GM12875 (cell line): ENCODE measurements around the gene DNMT1.

Source experiments
- H3K4me3 ChIP-seq: one replicate; pipeline ENCODE4 v1.5.1; 2011; ENCODE audit warnings: low read depth, low read length, control low read depth
- TF ChIP-seq, protein P1 (sequence below): IDR thresholded peaks from 2 replicates; pipeline ENCODE4 v1.5.1; 2011; ENCODE audit warnings: low read depth, mild to moderate bottlenecking, control low read depth, inconsistent platforms, low read length, moderate library complexity, borderline replicate concordance; ENCODE audit not compliant: insufficient read depth

The DNMT1 gene

DNA sequence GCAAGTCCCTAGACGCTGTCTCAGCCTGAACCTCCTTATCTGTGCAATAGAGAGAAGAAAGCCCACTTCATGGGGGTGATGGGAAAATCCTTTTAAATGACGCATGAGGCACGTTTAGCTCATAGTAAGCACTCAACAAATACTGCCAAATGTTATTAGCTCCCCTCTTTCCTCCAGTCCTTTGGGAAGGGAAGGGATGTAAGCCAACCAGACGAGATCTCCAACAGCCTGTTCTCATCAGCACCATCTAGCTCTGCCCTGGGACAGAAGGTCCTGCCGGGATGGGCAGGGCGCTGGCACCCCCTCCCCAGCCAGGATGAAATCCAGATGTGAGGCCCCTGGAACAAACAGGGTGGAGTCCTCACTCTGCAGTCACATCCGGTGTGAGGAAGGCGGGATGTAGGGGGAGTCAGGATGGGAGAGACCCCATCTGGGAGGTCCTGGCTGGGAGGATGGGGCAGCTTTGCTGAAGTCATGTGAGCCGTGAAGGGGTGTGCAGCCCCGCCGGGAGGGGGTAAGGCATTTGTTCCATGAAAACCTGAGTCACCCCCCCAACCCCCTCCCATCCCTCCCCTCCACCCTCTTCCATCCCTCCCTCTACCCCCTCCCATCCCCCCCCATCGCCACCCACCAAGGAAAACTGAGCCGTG is 31.7 kb upstream of the DNMT1 start:
- H3K4me3 ChIP-seq, result no peak overlapping the region
- TF ChIP-seq, protein P1, sequence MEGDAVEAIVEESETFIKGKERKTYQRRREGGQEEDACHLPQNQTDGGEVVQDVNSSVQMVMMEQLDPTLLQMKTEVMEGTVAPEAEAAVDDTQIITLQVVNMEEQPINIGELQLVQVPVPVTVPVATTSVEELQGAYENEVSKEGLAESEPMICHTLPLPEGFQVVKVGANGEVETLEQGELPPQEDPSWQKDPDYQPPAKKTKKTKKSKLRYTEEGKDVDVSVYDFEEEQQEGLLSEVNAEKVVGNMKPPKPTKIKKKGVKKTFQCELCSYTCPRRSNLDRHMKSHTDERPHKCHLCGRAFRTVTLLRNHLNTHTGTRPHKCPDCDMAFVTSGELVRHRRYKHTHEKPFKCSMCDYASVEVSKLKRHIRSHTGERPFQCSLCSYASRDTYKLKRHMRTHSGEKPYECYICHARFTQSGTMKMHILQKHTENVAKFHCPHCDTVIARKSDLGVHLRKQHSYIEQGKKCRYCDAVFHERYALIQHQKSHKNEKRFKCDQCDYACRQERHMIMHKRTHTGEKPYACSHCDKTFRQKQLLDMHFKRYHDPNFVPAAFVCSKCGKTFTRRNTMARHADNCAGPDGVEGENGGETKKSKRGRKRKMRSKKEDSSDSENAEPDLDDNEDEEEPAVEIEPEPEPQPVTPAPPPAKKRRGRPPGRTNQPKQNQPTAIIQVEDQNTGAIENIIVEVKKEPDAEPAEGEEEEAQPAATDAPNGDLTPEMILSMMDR, result no peak

DNA sequence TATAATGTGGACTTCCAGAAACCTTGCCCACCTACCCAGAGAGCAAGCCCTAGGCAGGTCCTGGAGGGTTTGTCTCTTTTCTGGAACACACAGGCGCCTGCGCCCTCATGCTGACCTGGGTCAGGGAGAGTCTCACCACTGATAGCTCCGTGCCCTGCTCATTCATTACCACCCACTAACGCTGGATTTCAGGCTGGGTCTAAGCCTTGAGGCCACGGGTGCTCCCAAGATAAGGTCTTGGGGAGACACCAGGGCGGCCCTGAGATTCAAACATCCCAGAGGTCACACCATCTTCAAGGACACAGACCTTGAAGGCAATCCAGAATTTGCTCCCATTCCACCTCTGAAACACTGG is 31.2 kb upstream of the DNMT1 start:
- H3K4me3 ChIP-seq, result no peak overlapping the region
- TF ChIP-seq, protein P1, result no peak

DNA sequence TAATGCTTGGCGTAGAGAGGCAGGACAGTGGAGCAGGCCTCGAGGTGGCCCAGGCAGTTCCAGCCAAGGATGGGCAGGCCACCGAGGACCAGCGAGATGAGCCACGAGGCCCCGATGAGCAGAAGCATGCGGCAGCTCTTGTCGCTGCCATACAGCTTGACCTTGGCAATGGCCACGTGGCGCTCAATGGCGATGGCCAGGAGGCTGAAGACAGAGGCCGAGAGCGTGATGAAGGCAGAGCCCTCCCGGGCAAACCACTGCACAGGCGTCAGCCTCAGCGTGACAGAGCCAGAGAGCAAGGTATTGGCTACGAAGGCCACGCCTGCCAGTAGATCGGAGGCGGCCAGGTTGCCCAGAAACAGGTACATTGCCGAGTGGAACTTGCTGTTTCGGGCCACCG is 29.6 kb upstream of the DNMT1 start:
- no peak overlapping the region for H3K4me3 ChIP-seq
- TF ChIP-seq, protein P1, result no peak

DNA sequence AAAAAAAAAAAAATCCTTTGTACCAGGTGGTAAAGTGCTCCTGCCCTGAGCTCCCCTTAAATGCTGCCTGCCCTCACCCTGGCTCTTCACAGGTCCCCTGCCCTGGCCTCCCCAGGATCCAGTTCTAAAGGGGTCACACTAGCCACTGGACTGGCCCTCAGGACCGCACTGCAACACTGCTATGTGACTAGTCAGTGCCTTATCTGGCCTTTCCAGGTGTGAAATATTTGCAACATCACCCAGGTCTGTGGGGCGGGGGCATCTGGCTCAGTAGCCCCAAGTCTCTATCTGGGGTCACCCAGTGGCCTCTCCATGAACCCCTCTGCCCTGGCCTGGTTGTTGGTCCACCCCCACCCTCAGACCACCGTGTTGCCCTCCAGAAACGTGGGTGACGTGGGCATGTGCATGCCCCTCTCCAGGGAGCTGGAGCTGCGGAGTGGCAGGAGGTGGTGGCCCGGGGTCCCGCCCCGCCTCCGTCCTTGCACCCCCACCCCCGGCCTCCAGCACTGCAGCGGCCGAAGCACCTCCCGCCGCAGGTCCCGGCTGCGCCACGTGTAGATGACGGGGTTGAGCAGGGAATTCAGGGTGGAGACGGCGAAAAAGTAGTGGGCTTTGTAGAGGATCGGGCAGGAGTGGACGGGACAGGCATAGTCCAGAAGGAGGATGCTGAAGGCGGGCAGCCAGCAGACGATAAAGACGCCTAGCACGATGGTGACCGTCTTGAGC is 28.9 kb upstream of the DNMT1 start:
- H3K4me3 ChIP-seq, result no peak overlapping the region
- TF ChIP-seq, protein P1, result no peak

DNA sequence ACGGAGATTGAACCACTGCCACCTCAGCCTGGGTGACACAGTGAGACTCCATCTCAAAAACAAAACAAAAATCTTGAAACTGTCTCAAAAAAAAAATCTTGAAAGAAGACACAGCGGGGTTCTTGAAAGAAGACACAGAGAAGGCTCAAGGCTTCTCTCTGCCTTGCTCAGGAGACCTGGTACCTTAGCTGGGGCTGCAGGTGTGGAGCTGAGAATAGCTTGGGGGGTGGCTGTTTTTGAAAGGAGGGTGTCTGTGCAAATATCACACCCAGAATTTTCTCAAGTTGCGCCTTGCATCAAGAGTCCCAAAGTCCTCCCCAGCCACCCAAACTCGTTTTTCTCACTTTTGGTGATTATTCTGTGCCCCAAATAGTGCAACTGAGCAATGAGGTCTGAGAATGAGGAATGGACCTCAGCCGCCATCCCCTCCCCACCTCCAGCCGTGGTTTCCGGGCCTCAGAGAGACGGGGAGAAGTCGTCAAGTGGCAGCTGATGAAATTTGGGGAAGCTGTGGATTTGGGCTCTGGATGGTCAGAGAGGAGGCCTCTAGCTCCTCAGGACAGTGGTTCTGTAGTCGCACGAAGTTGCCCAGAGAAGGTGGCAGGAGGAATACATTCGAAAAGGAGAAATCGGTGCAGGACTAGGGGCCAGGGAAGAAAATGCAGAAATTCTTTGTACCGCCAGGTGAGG is 27.6 kb upstream of the DNMT1 start:
- H3K4me3 ChIP-seq, result no peak overlapping the region
- TF ChIP-seq, protein P1, result no peak

DNA sequence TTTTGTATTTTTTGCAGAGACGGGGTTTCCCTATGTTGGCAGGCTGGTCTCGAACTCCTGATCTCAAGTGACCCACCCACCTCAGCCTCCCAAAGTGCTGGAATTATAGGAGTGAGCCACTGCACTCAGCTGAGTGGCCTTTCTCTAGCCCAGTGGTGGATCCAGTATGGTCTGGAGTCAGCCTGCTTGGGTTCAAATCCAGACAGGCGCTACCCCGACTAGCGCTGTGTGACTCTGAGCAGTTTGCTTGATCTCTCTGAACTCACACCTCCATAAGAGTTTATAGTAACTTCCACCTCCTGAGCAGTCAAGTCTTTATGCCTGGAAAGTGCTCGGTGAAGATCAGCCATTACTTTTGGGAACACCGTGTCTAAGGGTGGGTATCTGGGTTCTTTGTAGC is 25.9 kb upstream of the DNMT1 start:
- no peak overlapping the region for H3K4me3 ChIP-seq

More for the DNA sequence above, 25.9 kb upstream of the DNMT1 start:
- TF ChIP-seq, protein P1, result no peak
